ENCODE results near the gene THOC6.
"Not testable (repeated sequence)": the region's sequence is repeated elsewhere in the genome, so short reads cannot be mapped to it uniquely, and the experiment has no call there.

Gene THOC6

DNA sequence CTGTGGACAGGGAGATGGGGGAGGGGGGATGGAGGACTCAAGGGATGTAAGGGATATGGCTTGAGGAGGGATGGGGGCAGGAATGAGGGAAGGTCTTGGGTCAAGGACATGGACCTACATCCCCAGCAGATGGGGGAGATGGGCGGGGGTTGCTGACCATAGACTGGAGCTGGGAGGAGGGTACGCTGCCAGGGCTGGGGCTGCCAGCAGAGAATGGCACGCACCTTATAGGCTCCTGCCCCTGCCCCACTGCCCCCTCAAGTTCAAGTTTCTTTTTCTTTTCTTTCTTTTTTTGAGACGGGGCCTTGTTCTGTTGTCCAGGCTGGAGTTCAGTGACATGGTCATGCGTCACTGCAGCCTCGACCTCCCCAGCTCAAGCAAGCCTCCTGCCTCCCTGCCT lies 52.1 kb downstream of the THOC6 start:
- DNase-seq = not testable (repeated sequence)

GRCh38 chr16:3076577-3076976 lies 52.7 kb downstream of the THOC6 start:
- DNase-seq = no peak
